ENCODE data around the gene VPS37C. TPM values are rescaled to one million over a fixed set of nuclear protein-coding genes. Genes with fewer than 3 reads are reported as not detected.

Gene VPS37C
- total RNA-seq, 1 experiment from 2014 or later: 36.3 TPM

GRCh38 chr11:61125310-61125684 lies 35.9 kb downstream of the VPS37C start:
- peaks cover 8% of the 10 kb centered on the region for H3K4me1 Mint-ChIP-seq (ENCODE audit: low read depth, unreplicated experiment)
- no peak for DNase-seq
- no peak overlapping the region for H3K4me3 Mint-ChIP-seq (ENCODE audit: unreplicated experiment)
- H3K9me3 ChIP-seq: no peaks in the 10 kb centered on the region
- no peaks in the 10 kb centered on the region; the same call in 1 of the 2 replicates for H3K36me3 ChIP-seq (ENCODE audit: control insufficient read depth, insufficient read depth, low read length)
- no peak for TF ChIP-seq CTCF (IDR thresholded peaks at IDR 0.05; ENCODE audit: insufficient read depth in 1 of 2, low read depth in 1 of 2, low read length in 1 of 2, severe bottlenecking in 1 of 2, unreplicated experiment in 1 of 2)
- H3K9me3 Mint-ChIP-seq (ENCODE audit: unreplicated experiment): no peaks in the 10 kb centered on the region
- BruUV-seq (replicated peaks): no TSS peak
- ChIA-PET POLR2A (no interaction called here), CTCF (interaction anchor here (0.6 to 1.6 kb wide), 3 partner anchors 99 to 226 kb away, joined by 3 to 5 read pairs (median 5); partner anchors contain the start of gene TMEM109)
- peaks cover 12% of the 10 kb centered on the region for H3K36me3 Mint-ChIP-seq (ENCODE audit: insufficient read depth, unreplicated experiment)
- H3K4me3 ChIP-seq (ENCODE audit: low read depth, low read length): no peak overlapping the region
- H3K27me3 ChIP-seq (replicated peaks; ENCODE audit: control insufficient read depth, insufficient read depth, low read length): no peaks in the 10 kb centered on the region
- no peak overlapping the region for H3K27ac Mint-ChIP-seq (ENCODE audit: unreplicated experiment)
- no peaks in the 10 kb centered on the region for H3K27me3 Mint-ChIP-seq (ENCODE audit: insufficient read depth, unreplicated experiment)
- H3K4me1 ChIP-seq: peaks cover 4% of the 10 kb centered on the region; the same call in 1 of the 2 replicates
- intact Hi-C loops (cut with micrococcal nuclease; ENCODE audit: unreplicated experiment): loop anchor here (5.0 kb wide), 1 partner anchor 208 kb away; no protein-coding TSS in a partner anchor

GRCh38 chr11:61124574-61125309 lies 36.5 kb downstream of the VPS37C start:
- CTCF ChIA-PET: no interaction called here
- intact Hi-C loops (cut with micrococcal nuclease; ENCODE audit: unreplicated experiment): loop anchor here (5.0 kb wide), 1 partner anchor 207 kb away; no protein-coding TSS in a partner anchor
- Mint-ChIP-seq H3K9me3 (ENCODE audit: unreplicated experiment) (no peaks in the 10 kb centered on the region), H3K27ac (ENCODE audit: unreplicated experiment) (no peak overlapping the region), H3K27me3 (ENCODE audit: insufficient read depth, unreplicated experiment) (no peaks in the 10 kb centered on the region), H3K4me1 (ENCODE audit: low read depth, unreplicated experiment) (peaks cover 3% of the 10 kb centered on the region), H3K4me3 (ENCODE audit: unreplicated experiment) (no peak overlapping the region), H3K36me3 (ENCODE audit: insufficient read depth, unreplicated experiment) (peaks cover 7% of the 10 kb centered on the region)
- H3K27me3 ChIP-seq (replicated peaks; ENCODE audit: control insufficient read depth, insufficient read depth, low read length): no peaks in the 10 kb centered on the region
- H3K4me3 ChIP-seq (ENCODE audit: low read depth, low read length): no peak overlapping the region
- no peak for DNase-seq
- H3K4me1 ChIP-seq: no peaks in the 10 kb centered on the region
- POLR2A ChIA-PET: no interaction called here
- BruUV-seq (replicated peaks): no TSS peak
- H3K9me3 ChIP-seq: no peaks in the 10 kb centered on the region
- no peaks in the 10 kb centered on the region; the same call in 1 of the 2 replicates for H3K36me3 ChIP-seq (ENCODE audit: control insufficient read depth, insufficient read depth, low read length)
- no peak for TF ChIP-seq CTCF (IDR thresholded peaks at IDR 0.05; ENCODE audit: insufficient read depth in 1 of 2, low read depth in 1 of 2, low read length in 1 of 2, severe bottlenecking in 1 of 2, unreplicated experiment in 1 of 2)

- H3K4me3 ChIP-seq (ENCODE audit: low read depth, low read length): no peak overlapping the region
- no peak overlapping the region for H3K4me3 Mint-ChIP-seq (ENCODE audit: unreplicated experiment)
- H3K27me3 ChIP-seq (replicated peaks; ENCODE audit: control insufficient read depth, insufficient read depth, low read length): no peaks in the 10 kb centered on the region
These were observed 37.3 kb downstream of the VPS37C start for GRCh38 chr11:61123775-61124571.

More at GRCh38 chr11:61123775-61124571, 37.3 kb downstream of the VPS37C start:
- Histone ChIP-seq H3K9me3 (no peaks in the 10 kb centered on the region), H3K4me1 (no peaks in the 10 kb centered on the region), H3K36me3 (ENCODE audit: control insufficient read depth, insufficient read depth, low read length) (no peaks in the 10 kb centered on the region)
- no peak for TF ChIP-seq CTCF (IDR thresholded peaks at IDR 0.05; ENCODE audit: insufficient read depth in 1 of 2, low read depth in 1 of 2, low read length in 1 of 2, severe bottlenecking in 1 of 2, unreplicated experiment in 1 of 2)
- no TSS peak for BruUV-seq (replicated peaks)
- no peak overlapping the region for H3K27ac Mint-ChIP-seq (ENCODE audit: unreplicated experiment)
- H3K27me3 Mint-ChIP-seq (ENCODE audit: insufficient read depth, unreplicated experiment): no peaks in the 10 kb centered on the region
- peaks cover 6% of the 10 kb centered on the region for H3K36me3 Mint-ChIP-seq (ENCODE audit: insufficient read depth, unreplicated experiment)
- ChIA-PET POLR2A (no interaction called here), CTCF (no interaction called here)
- intact Hi-C loops (cut with micrococcal nuclease; ENCODE audit: unreplicated experiment): no loop called here
- H3K9me3 Mint-ChIP-seq (ENCODE audit: unreplicated experiment): no peaks in the 10 kb centered on the region
- H3K4me1 Mint-ChIP-seq (ENCODE audit: low read depth, unreplicated experiment): no peaks in the 10 kb centered on the region
- no peak for DNase-seq
